ENCODE measurements around the gene RAPGEF6.
"Not testable (repeated sequence)": the region's sequence is repeated elsewhere in the genome, so short reads cannot be mapped to it uniquely, and the experiment has no call there.

RAPGEF6 gene

GRCh38 chr5:131491749-131492148 lies 143.3 kb downstream of the RAPGEF6 start:
- no peak for DNase-seq

- no peak for DNase-seq
Measured at GRCh38 chr5:131488463-131488862, 146.6 kb downstream of the RAPGEF6 start.

- DNase-seq, result not testable (repeated sequence)
Measured at GRCh38 chr5:131487371-131487770, 147.7 kb downstream of the RAPGEF6 start.

GRCh38 chr5:131482617-131483016 lies 152.4 kb downstream of the RAPGEF6 start:
- no peak for DNase-seq

GRCh38 chr5:131481569-131481968 lies 153.5 kb downstream of the RAPGEF6 start:
- no peak for DNase-seq

GRCh38 chr5:131475541-131475941 lies 159.5 kb downstream of the RAPGEF6 start:
- no peak for DNase-seq

- DNase-seq, result no peak
Measured at GRCh38 chr5:131473731-131474130, 161.3 kb downstream of the RAPGEF6 start.

GRCh38 chr5:131466171-131466766 lies 168.8 kb downstream of the RAPGEF6 start:
- DNase-seq, result no peak

GRCh38 chr5:131463656-131464055 lies 171.4 kb downstream of the RAPGEF6 start:
- DNase-seq, result no peak

- DNase-seq, result no peak
Measured at GRCh38 chr5:131462454-131462853, 172.6 kb downstream of the RAPGEF6 start.

GRCh38 chr5:131461742-131462141 lies 173.3 kb downstream of the RAPGEF6 start:
- no peak for DNase-seq

GRCh38 chr5:131460867-131461572 lies 174.0 kb downstream of the RAPGEF6 start:
- no peak for DNase-seq

- no peak for DNase-seq
Measured at GRCh38 chr5:131460133-131460532, 174.9 kb downstream of the RAPGEF6 start.

- DNase-seq, result no peak
Measured at GRCh38 chr5:131459216-131459615, 175.8 kb downstream of the RAPGEF6 start.

GRCh38 chr5:131457193-131457592 lies 177.8 kb downstream of the RAPGEF6 start:
- DNase-seq, result no peak

GRCh38 chr5:131450941-131451340 lies 184.1 kb downstream of the RAPGEF6 start:
- DNase-seq, result no peak

- no peak for DNase-seq
Measured at GRCh38 chr5:131441184-131441583, 193.8 kb downstream of the RAPGEF6 start.

GRCh38 chr5:131436081-131436480 lies 198.9 kb downstream of the RAPGEF6 start:
- DNase-seq, result no peak

GRCh38 chr5:131433109-131433508 lies 201.9 kb downstream of the RAPGEF6 start:
- DNase-seq, result no peak

- no peak for DNase-seq
Measured at GRCh38 chr5:131431794-131432193, 203.2 kb downstream of the RAPGEF6 start.

GRCh38 chr5:131430794-131431193 lies 204.2 kb downstream of the RAPGEF6 start:
- DNase-seq, result no peak

- no peak for DNase-seq
Measured at GRCh38 chr5:131426011-131426410, 209.0 kb downstream of the RAPGEF6 start.

- peak; percentile 0 for DNase-seq
Measured at GRCh38 chr5:131423056-131423455, 212.0 kb downstream of the RAPGEF6 start.

GRCh38 chr5:131419877-131420276 lies 215.2 kb downstream of the RAPGEF6 start:
- DNase-seq, result no peak

- DNase-seq, result no peak
Measured at GRCh38 chr5:131418846-131419245, 216.2 kb downstream of the RAPGEF6 start.

All from NCI-H1694 (cell line).